SK-N-SH treated with all-trans-retinoic acid at 6 μM for 48 hours (cell line): ENCODE data around the gene PAM16.
A peak's percentile ranks its signal among the peaks of the same experiment; 100 is the strongest.

Experiments used
- ATAC-seq: fragments of 200-7000 bp; cut with Tn5 transposase; 3 replicates; pipeline ENCODE4 v1.9.1; 2020; ENCODE audit warnings: mild to moderate bottlenecking, moderate library complexity
- ARNTL ChIP-seq: fragments of 450-650 bp; formaldehyde crosslinking; IDR thresholded peaks from 2 replicates; pipeline ENCODE4 v1.5.0; 2020; ENCODE audit warnings: low read depth, mild to moderate bottlenecking, moderate library complexity, borderline replicate concordance
- BACH2 ChIP-seq: fragments of 250-450 bp; sonication (Bioruptor Pico); IDR thresholded peaks from 2 replicates; pipeline ENCODE4 v1.9.0; 2021; ENCODE audit warnings: mild to moderate bottlenecking, borderline replicate concordance
- CREB5 ChIP-seq: fragments of 250-450 bp; sonication (Bioruptor Pico); IDR thresholded peaks from 2 replicates; pipeline ENCODE4 v1.5.1; 2020; ENCODE audit warnings: low read depth, mild to moderate bottlenecking, moderate library complexity
- CSDC2 ChIP-seq: fragments of 250-450 bp; sonication (Bioruptor Pico); IDR thresholded peaks from 2 replicates; pipeline ENCODE4 v1.5.0; 2020; ENCODE audit warnings: mild to moderate bottlenecking, moderate library complexity
- GLIS3 ChIP-seq: fragments of 250-450 bp; sonication (Bioruptor Pico); IDR thresholded peaks from 2 replicates; pipeline ENCODE4 v1.5.0; 2020; ENCODE audit warnings: mild to moderate bottlenecking, moderate library complexity
- ISL1 ChIP-seq: fragments of 250-450 bp; sonication (Bioruptor Pico); IDR thresholded peaks from 2 replicates; pipeline ENCODE4 v2.1.2; 2022; ENCODE audit warnings: mild to moderate bottlenecking, moderate library complexity
- OSR1 ChIP-seq: fragments of 250-450 bp; sonication (Bioruptor Pico); IDR thresholded peaks from 2 replicates; pipeline ENCODE4 v1.8.0; 2022; ENCODE audit warnings: moderate library complexity, mild to moderate bottlenecking, inconsistent platforms
- PATZ1 ChIP-seq: fragments of 250-450 bp; sonication (Bioruptor Pico); IDR thresholded peaks from 2 replicates; pipeline ENCODE4 v1.8.0; 2020; ENCODE audit warnings: mild to moderate bottlenecking, moderate library complexity, borderline replicate concordance
- POU6F1 ChIP-seq: fragments of 250-450 bp; sonication (Bioruptor Pico); IDR thresholded peaks from 2 replicates; pipeline ENCODE4 v1.8.0; 2021; ENCODE audit warnings: low read depth, mild to moderate bottlenecking, moderate library complexity, borderline replicate concordance
- PPARA ChIP-seq: fragments of 250-450 bp; sonication (Bioruptor Pico); IDR thresholded peaks from 2 replicates; pipeline ENCODE4 v1.5.0; 2020; ENCODE audit warnings: mild to moderate bottlenecking, borderline replicate concordance
- RARB ChIP-seq: fragments of 250-450 bp; sonication (Bioruptor Pico); IDR thresholded peaks from 2 replicates; pipeline ENCODE4 v1.8.0; 2021; ENCODE audit warnings: mild to moderate bottlenecking, moderate library complexity
- SNAI2 ChIP-seq: fragments of 250-450 bp; sonication (Bioruptor Pico); IDR thresholded peaks from 2 replicates; pipeline ENCODE4 v1.5.0; 2020; ENCODE audit warnings: mild to moderate bottlenecking, moderate library complexity
- TCF4 ChIP-seq: fragments of 250-450 bp; sonication (Bioruptor Pico); IDR thresholded peaks from 2 replicates; pipeline ENCODE4 v1.8.0; 2021; ENCODE audit warnings: mild to moderate bottlenecking, moderate library complexity, borderline replicate concordance
- TOX ChIP-seq: fragments of 250-450 bp; sonication (Bioruptor Pico); IDR thresholded peaks from 2 replicates; pipeline ENCODE4 v1.8.0; 2021; ENCODE audit warnings: mild to moderate bottlenecking, moderate library complexity, borderline replicate concordance
- ZFP30 ChIP-seq: fragments of 450-650 bp; formaldehyde crosslinking; IDR thresholded peaks from 2 replicates; pipeline ENCODE4 v1.5.0; 2022; ENCODE audit warnings: mild to moderate bottlenecking, moderate library complexity
- ZNF565 ChIP-seq: fragments of 450-650 bp; formaldehyde crosslinking; conservative IDR thresholded peaks from 2 replicates; pipeline ENCODE4 v1.5.0; 2020; ENCODE audit warnings: low read depth, mild to moderate bottlenecking, moderate library complexity
- ZNF70 ChIP-seq: fragments of 450-650 bp; formaldehyde crosslinking; IDR thresholded peaks from 2 replicates; pipeline ENCODE4 v1.5.0; 2020; ENCODE audit warnings: mild to moderate bottlenecking, moderate library complexity
- ZNF8 ChIP-seq: fragments of 450-650 bp; formaldehyde crosslinking; IDR thresholded peaks from 2 replicates; pipeline ENCODE4 v1.5.0; 2020; ENCODE audit warnings: mild to moderate bottlenecking, moderate library complexity
- TF ChIP-seq, protein P1 (sequence below): fragments of 250-450 bp; sonication (Bioruptor Pico); IDR thresholded peaks from 2 replicates; pipeline ENCODE4 v1.5.0; 2020; ENCODE audit warnings: mild to moderate bottlenecking, moderate library complexity
- TF ChIP-seq, protein P2 (sequence below): fragments of 250-450 bp; sonication (Bioruptor Pico); IDR thresholded peaks from 2 replicates; pipeline ENCODE4 v1.5.1; 2021; ENCODE audit warnings: mild to moderate bottlenecking, moderate library complexity

The PAM16 gene

GRCh38 chr16:4370151-4370550 lies 19.0 kb upstream of the PAM16 start (continued):
- TF ChIP-seq CSDC2 (CRISPR knock-in tag) (no peak), ISL1 (no peak), ZNF8 (CRISPR knock-in tag) (no peak), PATZ1 (CRISPR knock-in tag) (no peak)

- TF ChIP-seq CSDC2 (CRISPR knock-in tag) (no peak), RARB (CRISPR knock-in tag) (no peak), ARNTL (CRISPR knock-in tag) (no peak), PPARA (no peak), ZFP30 (CRISPR knock-in tag) (no peak), TCF4 (CRISPR knock-in tag) (0 out of 2 replicates have a peak, but pooled peaks have one; percentile 27), POU6F1 (CRISPR knock-in tag) (no peak)
- TF ChIP-seq, protein P1, sequence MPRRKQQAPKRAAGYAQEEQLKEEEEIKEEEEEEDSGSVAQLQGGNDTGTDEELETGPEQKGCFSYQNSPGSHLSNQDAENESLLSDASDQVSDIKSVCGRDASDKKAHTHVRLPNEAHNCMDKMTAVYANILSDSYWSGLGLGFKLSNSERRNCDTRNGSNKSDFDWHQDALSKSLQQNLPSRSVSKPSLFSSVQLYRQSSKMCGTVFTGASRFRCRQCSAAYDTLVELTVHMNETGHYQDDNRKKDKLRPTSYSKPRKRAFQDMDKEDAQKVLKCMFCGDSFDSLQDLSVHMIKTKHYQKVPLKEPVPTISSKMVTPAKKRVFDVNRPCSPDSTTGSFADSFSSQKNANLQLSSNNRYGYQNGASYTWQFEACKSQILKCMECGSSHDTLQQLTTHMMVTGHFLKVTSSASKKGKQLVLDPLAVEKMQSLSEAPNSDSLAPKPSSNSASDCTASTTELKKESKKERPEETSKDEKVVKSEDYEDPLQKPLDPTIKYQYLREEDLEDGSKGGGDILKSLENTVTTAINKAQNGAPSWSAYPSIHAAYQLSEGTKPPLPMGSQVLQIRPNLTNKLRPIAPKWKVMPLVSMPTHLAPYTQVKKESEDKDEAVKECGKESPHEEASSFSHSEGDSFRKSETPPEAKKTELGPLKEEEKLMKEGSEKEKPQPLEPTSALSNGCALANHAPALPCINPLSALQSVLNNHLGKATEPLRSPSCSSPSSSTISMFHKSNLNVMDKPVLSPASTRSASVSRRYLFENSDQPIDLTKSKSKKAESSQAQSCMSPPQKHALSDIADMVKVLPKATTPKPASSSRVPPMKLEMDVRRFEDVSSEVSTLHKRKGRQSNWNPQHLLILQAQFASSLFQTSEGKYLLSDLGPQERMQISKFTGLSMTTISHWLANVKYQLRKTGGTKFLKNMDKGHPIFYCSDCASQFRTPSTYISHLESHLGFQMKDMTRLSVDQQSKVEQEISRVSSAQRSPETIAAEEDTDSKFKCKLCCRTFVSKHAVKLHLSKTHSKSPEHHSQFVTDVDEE = no peak
- peak; percentile 58 for ATAC-seq
These were observed 18.0 kb upstream of the PAM16 start for GRCh38 chr16:4369007-4369733.

GRCh38 chr16:4367393-4367856 lies 16.3 kb upstream of the PAM16 start:
- ATAC-seq = no peak
- TF ChIP-seq SNAI2 (CRISPR knock-in tag) = no peak
- TF ChIP-seq, all 23 proteins: peak for 0

- ATAC-seq = no peak
- no peak for TF ChIP-seq CREB5 (CRISPR knock-in tag)
- no peak for TF ChIP-seq PATZ1 (CRISPR knock-in tag)
- TF ChIP-seq BACH2 (CRISPR knock-in tag) = no peak
- no peak for TF ChIP-seq TOX (CRISPR knock-in tag)
- TF ChIP-seq GLIS3 (CRISPR knock-in tag) = no peak
- TF ChIP-seq CSDC2 (CRISPR knock-in tag) = no peak
- no peak for TF ChIP-seq SNAI2 (CRISPR knock-in tag)
- TF ChIP-seq RARB (CRISPR knock-in tag) = no peak
- TF ChIP-seq, protein P2, sequence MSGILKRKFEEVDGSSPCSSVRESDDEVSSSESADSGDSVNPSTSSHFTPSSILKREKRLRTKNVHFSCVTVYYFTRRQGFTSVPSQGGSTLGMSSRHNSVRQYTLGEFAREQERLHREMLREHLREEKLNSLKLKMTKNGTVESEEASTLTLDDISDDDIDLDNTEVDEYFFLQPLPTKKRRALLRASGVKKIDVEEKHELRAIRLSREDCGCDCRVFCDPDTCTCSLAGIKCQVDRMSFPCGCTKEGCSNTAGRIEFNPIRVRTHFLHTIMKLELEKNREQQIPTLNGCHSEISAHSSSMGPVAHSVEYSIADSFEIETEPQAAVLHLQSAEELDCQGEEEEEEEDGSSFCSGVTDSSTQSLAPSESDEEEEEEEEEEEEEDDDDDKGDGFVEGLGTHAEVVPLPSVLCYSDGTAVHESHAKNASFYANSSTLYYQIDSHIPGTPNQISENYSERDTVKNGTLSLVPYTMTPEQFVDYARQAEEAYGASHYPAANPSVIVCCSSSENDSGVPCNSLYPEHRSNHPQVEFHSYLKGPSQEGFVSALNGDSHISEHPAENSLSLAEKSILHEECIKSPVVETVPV (CRISPR knock-in tag) = no peak
- TF ChIP-seq PPARA = no peak
- TF ChIP-seq ZNF565 (CRISPR knock-in tag) = no peak
- no peak for TF ChIP-seq OSR1 (CRISPR knock-in tag)
- TF ChIP-seq, protein P1 = no peak
- no peak for TF ChIP-seq ZNF70 (CRISPR knock-in tag)
- no peak for TF ChIP-seq TCF4 (CRISPR knock-in tag)
- TF ChIP-seq, all 23 proteins: peak for 0
These were observed 14.9 kb upstream of the PAM16 start for GRCh38 chr16:4366016-4366415.
